Measurements from ENCODE around the gene COPS3.

COPS3 gene

GRCh38 chr17:17214646-17215436 is 66.2 kb downstream of the COPS3 start:
- no peak for DNase-seq

- no peak for DNase-seq
These were observed 67.3 kb downstream of the COPS3 start for GRCh38 chr17:17213775-17214174.

GRCh38 chr17:17207998-17208397 is 73.0 kb downstream of the COPS3 start:
- DNase-seq: no peak

GRCh38 chr17:17206913-17207335 is 74.1 kb downstream of the COPS3 start:
- no peak for DNase-seq

- DNase-seq: peak; percentile 36
These were observed 74.7 kb downstream of the COPS3 start, which contains the start of gene PLD6 for GRCh38 chr17:17206124-17206912. TSS of gene PLD6 (minus strand) at chr17:17206333. CDS start at chr17:17206286, 47 bp downstream.

GRCh38 chr17:17205368-17206123 is 75.5 kb downstream of the COPS3 start:
- no peak for DNase-seq

- DNase-seq: no peak
These were observed 76.3 kb downstream of the COPS3 start for GRCh38 chr17:17204635-17205231.

- DNase-seq: no peak
These were observed 76.9 kb downstream of the COPS3 start for GRCh38 chr17:17204041-17204591.

- DNase-seq: no peak
These were observed 77.8 kb downstream of the COPS3 start for GRCh38 chr17:17203173-17203730.

- no peak for DNase-seq
These were observed 79.1 kb downstream of the COPS3 start for GRCh38 chr17:17201907-17202306.

- no peak for DNase-seq
These were observed 79.8 kb downstream of the COPS3 start for GRCh38 chr17:17201271-17201670.

GRCh38 chr17:17200831-17201230 is 80.2 kb downstream of the COPS3 start:
- DNase-seq: no peak

GRCh38 chr17:17200311-17200710 is 80.7 kb downstream of the COPS3 start:
- no peak for DNase-seq

- no peak for DNase-seq
These were observed 82.8 kb downstream of the COPS3 start for GRCh38 chr17:17198281-17198680.

GRCh38 chr17:17196776-17197175 is 84.3 kb downstream of the COPS3 start:
- no peak for DNase-seq

All from DMS 273 treated with DMSO at 0.1 percent for 48 hours (cell line).